ENCODE data around the gene RTL10. TPM values are rescaled to one million over a fixed set of nuclear protein-coding genes. Genes with fewer than 3 reads are reported as not detected.
A peak's percentile ranks its signal among the peaks of the same experiment; 100 is the strongest.

Gene RTL10
- polyA plus RNA-seq, 1 of the 3 experiments (the other 2 are of a cell fraction), result 7.8 TPM

DNA sequence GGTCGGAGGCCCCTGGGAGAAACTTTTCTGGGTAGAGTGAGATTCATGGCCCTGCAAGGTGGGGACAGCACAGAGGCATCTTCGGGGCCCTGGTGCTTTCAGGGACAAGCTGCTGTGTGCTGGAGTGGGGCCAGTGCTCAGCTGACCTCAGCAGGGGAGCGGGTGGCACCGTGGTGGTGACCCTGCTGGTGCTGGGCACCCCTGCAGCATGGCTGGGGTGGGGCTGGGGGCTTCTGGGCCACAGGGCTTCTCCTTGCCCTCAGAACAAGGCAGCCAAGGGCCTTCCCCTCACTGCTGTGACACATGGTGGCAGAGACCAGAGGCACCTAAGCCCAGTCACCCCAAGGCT is 24.9 kb upstream of the RTL10 start:
- Histone ChIP-seq H3K4me1 (ENCODE audit: control insufficient read depth in 1 of 2, insufficient read depth in 2 of 2, low read depth in 1 of 2, low read length in 1 of 2) (peaks cover 41 to 43% of the 10 kb centered on the region in 2 experiments; a peak in 3 of 4 replicates), H3K9me2 (no peaks in the 10 kb centered on the region), H3K9ac (peak overlapping the region; percentile 51; the same call in 1 of the 2 replicates), H3K27ac (ENCODE audit: low read depth in 2 of 2, low read length in 1 of 2) (peak overlapping the region in 1 of 2 experiments; percentile 73; a peak in 1 of 4 replicates), H3K27me3 (ENCODE audit: insufficient read depth) (no peaks in the 10 kb centered on the region), H3K4me3 (ENCODE audit: low read depth in 2 of 2, low read length in 1 of 2) (no peak overlapping the region), H3K9me3 (no peaks in the 10 kb centered on the region), H3K36me3 (replicated peaks in 1 of 2; ENCODE audit: control insufficient read depth in 1 of 2, insufficient read depth in 2 of 2, low read length in 1 of 2) (no peaks in the 10 kb centered on the region), H3K4me2 (peak overlapping the region; percentile 52; the same call in 1 of the 2 replicates), H2AFZ (ENCODE audit: low read depth) (no peak overlapping the region), H3K79me2 (ENCODE audit: insufficient read depth) (peaks cover 26% of the 10 kb centered on the region; the same call in 1 of the 2 replicates), H3F3A (replicated peaks; ENCODE audit: insufficient read depth) (peaks cover 18% of the 10 kb centered on the region), H4K20me1 (ENCODE audit: insufficient read depth) (no peaks in the 10 kb centered on the region)
- CTCF ChIA-PET, result interaction anchor here (1.0 to 6.1 kb wide), 4 partner anchors 13 to 148 kb away, joined by 4 to 64 read pairs (median 6); no protein-coding TSS in a partner anchor
- POLR2A ChIA-PET, result no interaction called here
- TF ChIP-seq ELF1 (IDR thresholded peaks at IDR 0.05) (no peak), RFX5 (IDR thresholded peaks at IDR 0.05; ENCODE audit: low read length) (no peak), SIN3A (IDR thresholded peaks at IDR 0.05; ENCODE audit: borderline replicate concordance, low read depth, low read length) (no peak), GATA2 (CRISPR knock-in tag; IDR thresholded peaks at IDR 0.05) (no peak), TEAD4 (IDR thresholded peaks at IDR 0.05; ENCODE audit: borderline replicate concordance, insufficient read depth) (no peak), MXI1 (IDR thresholded peaks at IDR 0.05; ENCODE audit: low read depth, low read length) (no peak), GABPA (IDR thresholded peaks at IDR 0.05; ENCODE audit: low read depth) (no peak)
- TF ChIP-seq, protein P1, sequence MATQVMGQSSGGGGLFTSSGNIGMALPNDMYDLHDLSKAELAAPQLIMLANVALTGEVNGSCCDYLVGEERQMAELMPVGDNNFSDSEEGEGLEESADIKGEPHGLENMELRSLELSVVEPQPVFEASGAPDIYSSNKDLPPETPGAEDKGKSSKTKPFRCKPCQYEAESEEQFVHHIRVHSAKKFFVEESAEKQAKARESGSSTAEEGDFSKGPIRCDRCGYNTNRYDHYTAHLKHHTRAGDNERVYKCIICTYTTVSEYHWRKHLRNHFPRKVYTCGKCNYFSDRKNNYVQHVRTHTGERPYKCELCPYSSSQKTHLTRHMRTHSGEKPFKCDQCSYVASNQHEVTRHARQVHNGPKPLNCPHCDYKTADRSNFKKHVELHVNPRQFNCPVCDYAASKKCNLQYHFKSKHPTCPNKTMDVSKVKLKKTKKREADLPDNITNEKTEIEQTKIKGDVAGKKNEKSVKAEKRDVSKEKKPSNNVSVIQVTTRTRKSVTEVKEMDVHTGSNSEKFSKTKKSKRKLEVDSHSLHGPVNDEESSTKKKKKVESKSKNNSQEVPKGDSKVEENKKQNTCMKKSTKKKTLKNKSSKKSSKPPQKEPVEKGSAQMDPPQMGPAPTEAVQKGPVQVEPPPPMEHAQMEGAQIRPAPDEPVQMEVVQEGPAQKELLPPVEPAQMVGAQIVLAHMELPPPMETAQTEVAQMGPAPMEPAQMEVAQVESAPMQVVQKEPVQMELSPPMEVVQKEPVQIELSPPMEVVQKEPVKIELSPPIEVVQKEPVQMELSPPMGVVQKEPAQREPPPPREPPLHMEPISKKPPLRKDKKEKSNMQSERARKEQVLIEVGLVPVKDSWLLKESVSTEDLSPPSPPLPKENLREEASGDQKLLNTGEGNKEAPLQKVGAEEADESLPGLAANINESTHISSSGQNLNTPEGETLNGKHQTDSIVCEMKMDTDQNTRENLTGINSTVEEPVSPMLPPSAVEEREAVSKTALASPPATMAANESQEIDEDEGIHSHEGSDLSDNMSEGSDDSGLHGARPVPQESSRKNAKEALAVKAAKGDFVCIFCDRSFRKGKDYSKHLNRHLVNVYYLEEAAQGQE (IDR thresholded peaks at IDR 0.05; ENCODE audit: low read depth, low read length), result no peak
- 73% methylated on average over 2 of the region's 4 CpGs for WGBS (ENCODE audit: low lambda C conversion rate)
- peak; percentile 30 for DNase-seq

GRCh38 chr22:19879246-19879570 is 24.5 kb upstream of the RTL10 start:
- Histone ChIP-seq H3F3A (replicated peaks; ENCODE audit: insufficient read depth) (peaks cover 18% of the 10 kb centered on the region), H3K27me3 (ENCODE audit: insufficient read depth) (no peaks in the 10 kb centered on the region), H2AFZ (ENCODE audit: low read depth) (no peak overlapping the region), H3K79me2 (ENCODE audit: insufficient read depth) (peaks cover 26% of the 10 kb centered on the region; the same call in 1 of the 2 replicates), H3K9me3 (no peaks in the 10 kb centered on the region), H3K36me3 (replicated peaks in 1 of 2; ENCODE audit: control insufficient read depth in 1 of 2, insufficient read depth in 2 of 2, low read length in 1 of 2) (no peaks in the 10 kb centered on the region), H3K4me2 (no peak overlapping the region), H3K4me3 (ENCODE audit: low read depth in 2 of 2, low read length in 1 of 2) (no peak overlapping the region), H3K4me1 (ENCODE audit: control insufficient read depth in 1 of 2, insufficient read depth in 2 of 2, low read depth in 1 of 2, low read length in 1 of 2) (peaks cover 39 to 41% of the 10 kb centered on the region in 2 experiments; a peak in 3 of 4 replicates), H3K9me2 (no peaks in the 10 kb centered on the region), H3K27ac (ENCODE audit: low read depth in 2 of 2, low read length in 1 of 2) (no peak overlapping the region), H3K9ac (no peak overlapping the region), H4K20me1 (ENCODE audit: insufficient read depth) (no peaks in the 10 kb centered on the region)
- ChIA-PET CTCF (interaction anchor here (1.0 to 6.1 kb wide), 5 partner anchors 13 to 148 kb away, joined by 4 to 64 read pairs (median 5); no protein-coding TSS in a partner anchor), POLR2A (no interaction called here)
- WGBS (ENCODE audit: low lambda C conversion rate), result 91% methylated on average over 11 of the region's 13 CpGs
- TF ChIP-seq SMC3 (IDR thresholded peaks at IDR 0.05; ENCODE audit: low read depth, low read length) (no peak), CTCF (IDR thresholded peaks at IDR 0.05) (no peak), ELF1 (IDR thresholded peaks at IDR 0.05) (no peak), RAD21 (IDR thresholded peaks at IDR 0.05; ENCODE audit: low read length) (no peak), GATA2 (CRISPR knock-in tag; IDR thresholded peaks at IDR 0.05) (no peak), YY1 (IDR thresholded peaks at IDR 0.05; ENCODE audit: low read depth) (no peak)
- TF ChIP-seq, protein P2, sequence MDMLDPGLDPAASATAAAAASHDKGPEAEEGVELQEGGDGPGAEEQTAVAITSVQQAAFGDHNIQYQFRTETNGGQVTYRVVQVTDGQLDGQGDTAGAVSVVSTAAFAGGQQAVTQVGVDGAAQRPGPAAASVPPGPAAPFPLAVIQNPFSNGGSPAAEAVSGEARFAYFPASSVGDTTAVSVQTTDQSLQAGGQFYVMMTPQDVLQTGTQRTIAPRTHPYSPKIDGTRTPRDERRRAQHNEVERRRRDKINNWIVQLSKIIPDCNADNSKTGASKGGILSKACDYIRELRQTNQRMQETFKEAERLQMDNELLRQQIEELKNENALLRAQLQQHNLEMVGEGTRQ (IDR thresholded peaks at IDR 0.05; ENCODE audit: borderline replicate concordance, low read depth, low read length), result no peak
- DNase-seq, result peak; percentile 40
